Retinal pigment epithelial cell (primary cell): Measurements from ENCODE around the gene DMD.
"Not testable (repeated sequence)": the region's sequence is repeated elsewhere in the genome, so short reads cannot be mapped to it uniquely, and the experiment has no call there.

ENCODE experiments used
- DNase-seq: peaks from one replicate; pipeline ENCODE4 v3.0.0-alpha.2; 2010; ENCODE audit warnings: low read depth
- H3K4me3 ChIP-seq: 2 replicates; pipeline ENCODE4 v1.5.1; 2011; ENCODE audit warnings: mild to moderate bottlenecking, low read length, control low read depth, moderate library complexity
- TF ChIP-seq, protein P1 (sequence below): conservative IDR thresholded peaks from 2 replicates; pipeline ENCODE4 v1.5.1; 2011; ENCODE audit warnings: low read depth, low read length, control low read depth, inconsistent platforms

DMD gene

DNA sequence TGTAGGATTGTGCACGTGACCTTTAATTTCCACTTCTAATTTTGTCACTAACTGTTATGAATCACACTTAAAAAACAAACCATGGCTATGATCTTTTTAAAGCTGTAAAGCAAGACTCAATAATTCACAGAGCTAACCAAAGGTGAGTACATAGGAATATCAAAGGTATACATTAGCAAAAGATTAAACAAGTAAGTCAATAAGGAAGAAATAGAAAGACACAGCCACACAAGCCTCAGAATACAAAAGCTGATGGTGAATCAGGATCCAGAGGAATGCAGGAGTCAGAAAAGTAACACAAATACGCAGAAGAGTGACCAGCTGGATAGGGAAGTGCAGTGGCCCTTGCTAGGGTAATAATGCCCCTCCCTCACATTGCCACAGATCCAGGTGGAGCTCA, 943.6 kb downstream of the DMD start:
- TF ChIP-seq, protein P1, sequence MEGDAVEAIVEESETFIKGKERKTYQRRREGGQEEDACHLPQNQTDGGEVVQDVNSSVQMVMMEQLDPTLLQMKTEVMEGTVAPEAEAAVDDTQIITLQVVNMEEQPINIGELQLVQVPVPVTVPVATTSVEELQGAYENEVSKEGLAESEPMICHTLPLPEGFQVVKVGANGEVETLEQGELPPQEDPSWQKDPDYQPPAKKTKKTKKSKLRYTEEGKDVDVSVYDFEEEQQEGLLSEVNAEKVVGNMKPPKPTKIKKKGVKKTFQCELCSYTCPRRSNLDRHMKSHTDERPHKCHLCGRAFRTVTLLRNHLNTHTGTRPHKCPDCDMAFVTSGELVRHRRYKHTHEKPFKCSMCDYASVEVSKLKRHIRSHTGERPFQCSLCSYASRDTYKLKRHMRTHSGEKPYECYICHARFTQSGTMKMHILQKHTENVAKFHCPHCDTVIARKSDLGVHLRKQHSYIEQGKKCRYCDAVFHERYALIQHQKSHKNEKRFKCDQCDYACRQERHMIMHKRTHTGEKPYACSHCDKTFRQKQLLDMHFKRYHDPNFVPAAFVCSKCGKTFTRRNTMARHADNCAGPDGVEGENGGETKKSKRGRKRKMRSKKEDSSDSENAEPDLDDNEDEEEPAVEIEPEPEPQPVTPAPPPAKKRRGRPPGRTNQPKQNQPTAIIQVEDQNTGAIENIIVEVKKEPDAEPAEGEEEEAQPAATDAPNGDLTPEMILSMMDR: no peak
- no peak for DNase-seq
- no peak overlapping the region for H3K4me3 ChIP-seq

DNA sequence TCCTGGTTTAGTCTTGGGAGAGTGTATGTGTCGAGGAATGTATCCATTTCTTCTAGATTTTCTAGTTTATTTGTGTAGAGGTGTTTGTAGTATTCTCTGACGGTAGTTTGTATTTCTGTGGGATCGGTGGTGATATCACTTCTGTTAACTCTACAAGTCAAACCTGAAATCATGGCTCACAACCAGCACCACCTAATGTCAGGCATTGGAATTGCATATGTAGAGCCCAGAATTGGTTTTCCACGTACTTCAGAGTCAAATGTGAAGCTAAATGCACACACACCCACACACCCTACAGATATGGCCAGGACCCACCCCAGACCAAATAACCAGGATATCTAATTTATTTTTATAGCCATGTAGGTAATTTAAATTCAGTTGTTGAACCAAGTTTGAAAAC, 964.7 kb downstream of the DMD start:
- TF ChIP-seq, protein P1: peak; percentile 52
- H3K4me3 ChIP-seq, DNase-seq: not testable (repeated sequence)

DNA sequence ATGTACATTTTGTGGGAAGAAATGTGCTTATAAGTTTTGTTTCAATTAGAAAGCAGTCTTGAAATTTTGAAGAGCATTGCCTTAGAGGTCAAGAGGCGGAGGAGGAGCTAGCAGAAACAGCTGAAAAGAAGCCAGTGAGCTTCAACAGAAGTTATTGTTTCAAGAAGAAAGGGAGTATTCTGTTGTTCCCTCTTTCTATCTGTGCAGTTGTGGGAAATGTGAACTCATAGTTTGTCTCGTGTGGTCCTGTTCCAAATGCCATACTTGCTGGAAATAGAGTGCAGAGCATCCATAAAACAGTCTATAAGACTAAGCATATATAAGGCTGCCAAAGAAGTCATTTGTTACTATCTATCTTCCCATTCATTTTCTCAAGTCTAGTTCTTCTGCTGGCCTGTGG, 1015.7 kb downstream of the DMD start:
- TF ChIP-seq, protein P1: no peak
- H3K4me3 ChIP-seq: no peak overlapping the region
- DNase-seq: no peak

DNA sequence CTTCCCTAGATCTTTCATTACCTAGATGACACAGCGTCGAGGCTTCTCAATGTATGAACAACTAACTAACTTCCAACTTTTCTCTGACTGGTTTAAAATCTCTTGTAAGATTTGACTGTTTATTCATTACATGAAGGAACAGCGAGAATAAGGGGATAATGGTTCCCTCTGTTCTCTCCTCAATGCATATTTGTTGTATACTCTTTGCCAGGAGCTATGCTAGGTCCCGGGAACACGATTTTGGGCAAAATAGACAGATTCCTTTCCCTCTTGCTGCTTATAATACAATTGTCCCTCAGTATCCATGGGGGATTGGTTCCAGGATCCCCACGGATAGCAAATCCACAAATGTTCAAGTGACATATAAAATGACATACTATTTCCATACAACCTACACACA, 1020.0 kb downstream of the DMD start:
- TF ChIP-seq, protein P1: no peak

DNA sequence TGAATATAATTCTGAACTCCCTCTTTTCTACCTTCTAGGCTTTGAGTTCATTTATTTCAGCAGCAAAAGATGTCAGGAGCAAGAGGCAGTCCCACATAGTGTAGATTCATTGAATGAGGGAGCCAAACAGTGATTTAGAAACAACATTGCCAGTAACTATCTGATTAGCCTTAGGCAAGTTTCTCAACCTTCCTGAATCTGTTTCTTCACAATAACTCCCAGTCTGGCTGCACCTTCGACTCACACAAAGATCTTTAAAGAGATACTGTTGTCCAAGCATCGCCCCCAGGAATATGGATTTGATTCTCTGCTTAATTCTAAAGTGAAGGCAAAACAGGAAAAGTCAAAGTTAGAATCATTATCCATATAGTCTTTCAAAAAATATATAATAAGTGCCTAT, 1026.2 kb downstream of the DMD start:
- TF ChIP-seq, protein P1: no peak

More for the DNA sequence above, 1020.0 kb downstream of the DMD start:
- DNase-seq: no peak
- H3K4me3 ChIP-seq: no peak overlapping the region

DNA sequence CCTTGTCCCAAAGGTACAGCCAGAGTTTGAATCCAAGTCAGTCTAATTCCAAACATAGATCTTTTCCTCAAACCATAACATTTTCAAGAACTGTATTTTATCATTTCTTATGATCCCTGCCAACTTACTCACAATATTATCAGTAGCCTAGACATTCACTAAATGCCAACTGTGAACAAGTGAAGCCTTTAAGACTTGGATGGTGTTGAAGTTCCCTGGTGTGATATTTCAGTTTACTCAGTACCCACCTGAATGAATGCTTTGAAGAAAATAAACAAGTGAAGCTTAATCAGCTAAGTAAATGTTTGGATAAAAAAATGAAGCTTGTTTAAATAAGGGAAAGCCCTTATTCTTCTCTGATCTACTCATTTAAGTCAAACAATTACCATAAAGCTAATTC, 1028.3 kb downstream of the DMD start:
- TF ChIP-seq, protein P1: no peak
- DNase-seq: no peak
- H3K4me3 ChIP-seq: no peak overlapping the region

More for the DNA sequence above, 1026.2 kb downstream of the DMD start:
- H3K4me3 ChIP-seq: no peak overlapping the region
- no peak for DNase-seq

DNA sequence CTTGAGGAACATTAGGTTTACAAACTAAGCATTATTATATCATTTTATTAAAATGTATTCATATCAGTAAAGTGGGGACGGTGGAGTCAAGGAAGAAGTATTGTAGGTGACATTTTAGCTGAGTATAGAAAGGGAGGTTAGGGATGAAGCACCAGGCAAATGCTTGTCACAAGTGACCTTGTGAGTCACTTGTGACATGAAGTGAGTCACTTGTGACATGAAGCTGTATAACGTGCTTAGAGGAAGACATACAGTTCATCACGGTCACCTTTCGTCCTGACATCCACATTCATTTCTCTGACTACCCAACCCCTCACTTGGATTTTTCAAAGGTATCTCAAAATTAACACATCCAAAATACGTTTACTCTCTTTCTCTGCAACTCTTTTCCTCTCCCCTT, 1034.8 kb downstream of the DMD start:
- DNase-seq: no peak
- TF ChIP-seq, protein P1: no peak

More for the DNA sequence above, 1034.8 kb downstream of the DMD start:
- H3K4me3 ChIP-seq: no peak overlapping the region
